Loucy (cell line): Measurements from ENCODE around the gene PIM3.

Experiments used
- H2AFZ ChIP-seq: fragments of 200-600 bp; sonication (generic); 2 replicates; pipeline ENCODE4 v1.6.0; 2016; ENCODE audit warnings: antibody characterized with exemption, mild to moderate bottlenecking, low read length, moderate library complexity
- H3F3A ChIP-seq: fragments of 200-600 bp; 2 replicates; pipeline ENCODE4 v1.6.0; 2016; ENCODE audit warnings: antibody characterized with exemption, low read depth, mild to moderate bottlenecking
- H3K27me3 ChIP-seq: fragments of 200-600 bp; sonication (generic); 2 replicates; pipeline ENCODE4 v1.6.1; 2014; ENCODE audit warnings: low read length, mild to moderate bottlenecking; ENCODE audit not compliant: insufficient read depth, poor library complexity, severe bottlenecking
- H3K36me3 ChIP-seq: fragments of 200-600 bp; sonication (generic); 2 replicates; pipeline ENCODE4 v1.6.1; 2016; ENCODE audit warnings: low read length; ENCODE audit not compliant: insufficient read depth
- H3K4me1 ChIP-seq: fragments of 200-600 bp; sonication (generic); 2 replicates; pipeline ENCODE4 v1.5.1; 2014; ENCODE audit warnings: low read length, mild to moderate bottlenecking; ENCODE audit not compliant: insufficient read depth, poor library complexity, severe bottlenecking
- H3K4me2 ChIP-seq: fragments of 200-600 bp; sonication (generic); 2 replicates; pipeline ENCODE4 v1.6.0; 2014; ENCODE audit warnings: antibody characterized with exemption, low read length, low read depth, mild to moderate bottlenecking; ENCODE audit not compliant: poor library complexity, severe bottlenecking
- H3K4me3 ChIP-seq: fragments of 200-600 bp; sonication (generic); 2 replicates; pipeline ENCODE4 v1.5.1; 2014; ENCODE audit warnings: low read length, mild to moderate bottlenecking, mixed read lengths; ENCODE audit not compliant: poor library complexity, severe bottlenecking
- H3K79me2 ChIP-seq: fragments of 200-600 bp; sonication (generic); 2 replicates; pipeline ENCODE4 v1.6.1; 2014; ENCODE audit warnings: low read length; ENCODE audit not compliant: insufficient read depth
- H3K9ac ChIP-seq: fragments of 200-600 bp; sonication (generic); 2 replicates; pipeline ENCODE4 v1.6.0; 2014; ENCODE audit warnings: mild to moderate bottlenecking, low read depth, low read length, moderate library complexity; ENCODE audit not compliant: poor library complexity, severe bottlenecking
- H3K9me2 ChIP-seq: fragments of 200-600 bp; sonication (generic); replicated peaks from 2 replicates; pipeline ENCODE4 v1.6.1; 2016; ENCODE audit warnings: low read depth, low read length, mixed read lengths
- H3K9me3 ChIP-seq: fragments of 200-600 bp; sonication (generic); 2 replicates; pipeline ENCODE4 v1.6.1; 2014; ENCODE audit warnings: mild to moderate bottlenecking, antibody characterized with exemption, low read length, low read depth; ENCODE audit not compliant: insufficient read depth
- H4K20me1 ChIP-seq: fragments of 200-600 bp; sonication (generic); 2 replicates; pipeline ENCODE4 v1.6.0; 2014; ENCODE audit warnings: antibody characterized with exemption, low read length, mild to moderate bottlenecking; ENCODE audit not compliant: insufficient read depth, poor library complexity, severe bottlenecking
- EZH2phosphoT487 ChIP-seq: fragments of 200-600 bp; IDR thresholded peaks from 2 replicates; pipeline ENCODE4 v1.6.1; 2018; ENCODE audit warnings: antibody characterized with exemption, mild to moderate bottlenecking, moderate library complexity, borderline replicate concordance
- TF ChIP-seq, protein P1 (sequence below): fragments of 200-600 bp; sonication (generic); conservative IDR thresholded peaks from 2 replicates; pipeline ENCODE4 v1.5.1; 2014; ENCODE audit warnings: mild to moderate bottlenecking, antibody characterized with exemption, low read length

Gene PIM3

DNA sequence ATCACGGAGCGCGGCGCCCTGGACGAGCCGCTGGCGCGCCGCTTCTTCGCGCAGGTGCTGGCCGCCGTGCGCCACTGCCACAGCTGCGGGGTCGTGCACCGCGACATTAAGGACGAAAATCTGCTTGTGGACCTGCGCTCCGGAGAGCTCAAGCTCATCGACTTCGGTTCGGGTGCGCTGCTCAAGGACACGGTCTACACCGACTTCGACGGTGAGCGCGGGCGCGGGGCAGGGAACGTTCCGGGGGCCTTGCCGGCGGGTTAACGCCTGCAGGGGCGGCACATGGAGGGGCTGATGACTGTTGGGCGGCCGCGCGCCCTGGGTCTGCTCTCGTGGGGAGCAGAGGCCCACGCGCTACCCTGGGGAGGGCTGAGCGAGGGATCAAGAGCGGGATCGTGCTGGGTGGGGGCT lies 1.0 kb downstream of the PIM3 start:
- Histone ChIP-seq H3K9me2 (no peaks in the 10 kb centered on the region), H3K9ac (peak overlapping the region; percentile 89), H3K36me3 (peaks cover 16% of the 10 kb centered on the region; the same call in 1 of the 2 replicates), H3K79me2 (peaks cover 60% of the 10 kb centered on the region), H2AFZ (no peak overlapping the region), H4K20me1 (peaks cover 42% of the 10 kb centered on the region), H3K4me1 (peaks cover 31% of the 10 kb centered on the region), H3K9me3 (no peaks in the 10 kb centered on the region), H3K4me3 (peak overlapping the region; percentile 93), H3K4me2 (peak overlapping the region; percentile 83), H3K27me3 (no peaks in the 10 kb centered on the region), H3F3A (no peaks in the 10 kb centered on the region)
- TF ChIP-seq EZH2phosphoT487, result no peak
- TF ChIP-seq, protein P1, sequence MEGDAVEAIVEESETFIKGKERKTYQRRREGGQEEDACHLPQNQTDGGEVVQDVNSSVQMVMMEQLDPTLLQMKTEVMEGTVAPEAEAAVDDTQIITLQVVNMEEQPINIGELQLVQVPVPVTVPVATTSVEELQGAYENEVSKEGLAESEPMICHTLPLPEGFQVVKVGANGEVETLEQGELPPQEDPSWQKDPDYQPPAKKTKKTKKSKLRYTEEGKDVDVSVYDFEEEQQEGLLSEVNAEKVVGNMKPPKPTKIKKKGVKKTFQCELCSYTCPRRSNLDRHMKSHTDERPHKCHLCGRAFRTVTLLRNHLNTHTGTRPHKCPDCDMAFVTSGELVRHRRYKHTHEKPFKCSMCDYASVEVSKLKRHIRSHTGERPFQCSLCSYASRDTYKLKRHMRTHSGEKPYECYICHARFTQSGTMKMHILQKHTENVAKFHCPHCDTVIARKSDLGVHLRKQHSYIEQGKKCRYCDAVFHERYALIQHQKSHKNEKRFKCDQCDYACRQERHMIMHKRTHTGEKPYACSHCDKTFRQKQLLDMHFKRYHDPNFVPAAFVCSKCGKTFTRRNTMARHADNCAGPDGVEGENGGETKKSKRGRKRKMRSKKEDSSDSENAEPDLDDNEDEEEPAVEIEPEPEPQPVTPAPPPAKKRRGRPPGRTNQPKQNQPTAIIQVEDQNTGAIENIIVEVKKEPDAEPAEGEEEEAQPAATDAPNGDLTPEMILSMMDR, result no peak

DNA sequence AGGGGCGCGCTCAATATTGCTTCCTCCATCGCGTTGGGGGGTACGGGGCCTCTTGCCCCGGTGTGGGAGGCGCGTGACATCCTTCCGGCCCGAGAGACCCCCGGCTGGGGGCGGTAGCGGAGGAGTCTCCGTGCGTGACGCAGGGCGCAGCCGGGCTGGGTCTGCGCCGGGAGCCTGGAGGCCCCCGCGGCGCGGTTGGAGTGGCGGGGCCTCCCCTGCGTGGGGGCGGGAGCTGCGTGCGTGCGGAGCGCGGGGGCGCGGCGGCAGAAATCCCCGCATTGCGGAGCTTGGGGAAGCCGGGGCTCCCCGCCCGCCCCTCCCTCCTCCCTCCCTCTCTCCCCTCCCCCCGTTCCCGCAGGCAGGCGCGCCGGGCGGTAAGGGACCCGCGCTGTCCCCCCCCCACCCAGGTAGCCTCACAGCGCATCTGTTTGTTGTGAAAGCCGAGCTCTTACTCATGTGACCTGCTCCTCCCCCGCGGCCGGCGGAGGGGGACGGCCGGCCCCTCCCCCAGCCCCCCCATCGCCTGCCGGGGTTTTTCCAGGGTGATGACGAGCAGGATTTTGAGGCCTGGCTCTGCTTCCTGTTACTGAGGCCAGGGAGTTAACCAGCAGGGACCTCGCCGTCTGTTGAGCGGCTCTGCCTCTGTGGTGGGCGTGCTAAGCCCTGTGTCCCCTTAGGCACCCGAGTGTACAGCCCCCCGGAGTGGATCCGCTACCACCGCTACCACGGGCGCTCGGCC lies 1.6 kb downstream of the PIM3 start:
- no peaks in the 10 kb centered on the region for H3K9me3 ChIP-seq
- peaks cover 31% of the 10 kb centered on the region for H3K4me1 ChIP-seq
- H3K9ac ChIP-seq, result peak overlapping the region; percentile 89
- H3K36me3 ChIP-seq, result peaks cover 16% of the 10 kb centered on the region; the same call in 1 of the 2 replicates
- H3K4me3 ChIP-seq, result peak overlapping the region; percentile 93
- H3K4me2 ChIP-seq, result peak overlapping the region; percentile 83
- H2AFZ ChIP-seq, result no peak overlapping the region
- no peak for TF ChIP-seq EZH2phosphoT487
- TF ChIP-seq, protein P1, result no peak
- no peaks in the 10 kb centered on the region for H3K9me2 ChIP-seq
- peaks cover 60% of the 10 kb centered on the region for H3K79me2 ChIP-seq
- H3K27me3 ChIP-seq, result no peaks in the 10 kb centered on the region
- H4K20me1 ChIP-seq, result peaks cover 42% of the 10 kb centered on the region
- no peaks in the 10 kb centered on the region for H3F3A ChIP-seq

- peak overlapping the region; percentile 93 for H3K4me3 ChIP-seq
- peak overlapping the region; percentile 83 for H3K4me2 ChIP-seq
- no peaks in the 10 kb centered on the region for H3K9me2 ChIP-seq
- no peaks in the 10 kb centered on the region for H3K27me3 ChIP-seq
- H3K4me1 ChIP-seq, result peaks cover 31% of the 10 kb centered on the region
- peaks cover 60% of the 10 kb centered on the region for H3K79me2 ChIP-seq
- no peaks in the 10 kb centered on the region for H3F3A ChIP-seq
- TF ChIP-seq EZH2phosphoT487, result no peak
- TF ChIP-seq, protein P1, result no peak
- peaks cover 16% of the 10 kb centered on the region; the same call in 1 of the 2 replicates for H3K36me3 ChIP-seq
- peak overlapping the region; percentile 89 for H3K9ac ChIP-seq
- H4K20me1 ChIP-seq, result peaks cover 42% of the 10 kb centered on the region
- H3K9me3 ChIP-seq, result no peaks in the 10 kb centered on the region
- no peak overlapping the region for H2AFZ ChIP-seq
Measured at GRCh38 chr22:49962751-49963646, 2.4 kb downstream of the PIM3 start.
